SK-N-MC (cell line): ENCODE measurements around the gene CORIN.

ENCODE experiments used
- EZH2 ChIP-seq: fragments of 200-600 bp; sonication (generic); IDR thresholded peaks from one replicate; pipeline ENCODE4 v1.6.1; 2017; ENCODE audit warnings: antibody characterized with exemption
- FOXP2 ChIP-seq: optimal IDR thresholded peaks from 2 replicates; pipeline ENCODE3; 2011; ENCODE audit warnings: mild to moderate bottlenecking, moderate library complexity; ENCODE audit not compliant: insufficient read depth; ENCODE audit errors: extremely low read length, control extremely low read depth
- POLR2AphosphoS5 ChIP-seq: IDR thresholded peaks from 2 replicates; pipeline ENCODE4 v1.6.1; 2012; ENCODE audit warnings: mild to moderate bottlenecking, low read depth, low read length, borderline replicate concordance

DNA sequence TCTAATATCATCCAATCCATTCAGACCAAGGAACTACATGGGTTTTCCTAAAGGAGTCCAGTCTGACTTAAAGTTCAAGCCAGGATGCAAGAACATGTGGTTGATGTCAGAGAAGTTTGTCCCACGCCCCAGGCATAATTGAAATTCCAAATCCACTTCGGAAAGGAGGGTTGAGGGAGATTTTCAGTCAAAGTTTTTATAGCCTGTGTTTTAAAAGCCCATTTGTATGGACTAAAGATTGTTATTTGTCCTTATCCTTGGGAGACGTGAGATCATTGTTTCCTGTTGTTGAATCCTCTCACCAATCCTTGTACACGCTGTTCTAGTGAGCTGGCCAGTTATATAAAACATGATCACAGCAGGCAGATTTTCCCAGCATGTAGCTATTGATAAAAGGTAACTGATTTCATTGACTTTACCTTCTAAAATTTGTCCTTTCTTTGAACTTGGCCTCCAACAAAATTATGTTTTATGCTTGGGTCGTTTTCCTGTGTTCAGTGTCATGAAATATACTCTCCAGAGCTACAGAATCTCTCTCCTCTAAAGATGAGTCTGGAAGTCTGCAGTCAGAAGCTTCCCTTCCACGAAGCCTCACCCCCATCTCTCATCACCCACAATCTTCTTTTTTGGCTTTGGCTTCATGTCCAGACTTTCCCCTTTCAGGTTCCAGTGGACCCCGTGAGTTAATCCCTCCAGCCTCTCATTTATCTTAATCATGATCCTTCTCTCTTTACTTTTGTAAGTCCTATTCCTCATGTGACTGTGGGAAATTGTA, 259.9 kb downstream of the CORIN start:
- TF ChIP-seq POLR2AphosphoS5 (no peak), EZH2 (no peak), FOXP2 (no peak)
